ENCODE data around the gene FRK.
"Not testable (repeated sequence)": the region's sequence is repeated elsewhere in the genome, so short reads cannot be mapped to it uniquely, and the experiment has no call there.

The FRK gene

DNA sequence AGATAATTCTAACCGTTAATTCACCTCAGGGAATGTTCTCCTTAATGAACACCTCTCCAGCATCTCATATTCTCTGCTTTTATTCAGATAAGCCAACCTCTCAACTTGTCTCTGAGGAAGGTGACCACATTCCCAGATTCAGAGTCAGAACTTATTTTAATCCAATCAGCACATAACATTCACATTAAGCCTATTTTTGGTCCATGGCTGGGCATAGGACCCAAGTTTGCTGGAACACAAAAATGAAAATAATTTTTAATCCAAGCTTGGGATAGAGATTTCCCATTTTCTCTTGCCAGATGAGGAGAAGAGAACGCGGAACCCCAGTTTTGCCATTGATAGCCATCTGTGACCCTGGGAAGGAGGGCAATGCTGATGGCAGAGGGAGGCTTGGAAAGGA is 126.5 kb downstream of the FRK start:
- no peak for DNase-seq

DNA sequence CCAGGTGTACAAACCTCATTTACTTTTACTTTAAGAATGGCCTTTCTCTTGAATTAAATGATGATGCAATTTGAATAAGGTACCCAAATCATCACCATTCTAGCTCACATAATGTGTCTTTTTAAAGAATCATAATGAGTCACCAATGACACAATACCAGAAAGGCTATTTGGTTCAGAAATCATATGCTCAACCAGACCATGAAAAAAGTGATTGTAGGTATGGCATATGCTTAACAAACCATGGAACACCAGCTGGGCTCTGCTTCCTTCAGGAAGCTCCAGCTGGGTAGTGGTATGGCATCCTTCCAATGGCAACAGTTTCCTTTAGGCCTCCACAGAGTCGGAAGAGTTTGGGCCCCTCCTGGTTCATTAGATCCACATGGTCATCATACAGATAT is 128.2 kb downstream of the FRK start:
- no peak for DNase-seq

DNA sequence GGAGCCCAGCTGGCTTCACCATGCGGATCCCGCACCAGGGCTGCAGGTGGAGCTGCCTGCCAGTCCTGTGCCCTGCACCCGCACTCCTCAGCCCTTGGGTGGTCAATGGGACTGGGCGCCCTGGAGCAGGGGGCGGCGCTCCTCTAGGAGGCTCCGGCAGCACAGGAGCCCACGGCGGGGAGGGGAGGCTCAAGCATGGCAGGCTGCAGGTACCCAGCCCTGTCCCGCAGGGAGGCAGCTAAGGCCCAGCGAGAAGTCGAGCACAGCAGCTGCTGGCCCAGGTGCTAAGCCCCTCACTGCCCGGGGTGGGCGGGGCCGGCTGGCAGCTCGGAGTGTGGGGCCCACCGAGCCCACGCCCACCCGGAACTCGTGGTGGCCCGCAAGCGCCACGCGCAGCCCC is 132.7 kb downstream of the FRK start:
- not testable (repeated sequence) for DNase-seq

DNA sequence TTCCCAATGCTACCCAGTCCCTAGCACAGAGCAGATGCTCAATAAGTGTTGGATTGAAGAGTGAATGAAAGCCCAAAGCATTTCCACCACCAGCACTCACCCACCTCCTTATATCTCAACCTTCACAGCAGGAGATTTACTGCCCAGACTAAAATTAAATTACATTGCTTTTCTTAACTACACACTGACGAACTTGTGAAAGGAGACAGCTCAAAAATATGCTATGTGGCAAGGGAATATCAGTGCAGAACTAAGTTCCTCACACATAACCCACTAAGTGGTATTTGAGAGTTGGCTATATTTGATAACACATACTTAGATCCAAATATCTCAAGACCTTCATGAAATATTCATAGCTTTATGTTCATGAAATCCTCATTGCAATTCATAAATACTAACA is 137.7 kb downstream of the FRK start:
- no peak for DNase-seq

DNA sequence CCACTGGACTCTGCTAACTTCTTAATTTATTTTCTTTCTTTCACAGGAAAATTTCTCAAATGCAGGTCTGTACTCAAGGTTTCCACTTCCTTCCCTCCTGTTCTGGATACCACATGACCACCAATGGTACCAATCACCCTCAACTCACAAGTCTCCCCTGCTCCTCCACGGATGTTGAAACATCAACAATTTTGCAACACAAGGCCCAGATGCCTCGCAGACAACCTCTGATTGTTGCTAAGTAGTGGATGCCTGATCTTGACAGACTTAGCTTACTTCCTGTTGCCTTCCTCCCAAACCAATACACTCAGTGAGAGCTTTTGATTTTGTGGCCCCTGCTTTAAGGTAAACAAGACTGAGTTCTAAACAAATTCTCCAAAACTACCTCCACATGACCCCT is 146.6 kb downstream of the FRK start:
- DNase-seq = no peak

DNA sequence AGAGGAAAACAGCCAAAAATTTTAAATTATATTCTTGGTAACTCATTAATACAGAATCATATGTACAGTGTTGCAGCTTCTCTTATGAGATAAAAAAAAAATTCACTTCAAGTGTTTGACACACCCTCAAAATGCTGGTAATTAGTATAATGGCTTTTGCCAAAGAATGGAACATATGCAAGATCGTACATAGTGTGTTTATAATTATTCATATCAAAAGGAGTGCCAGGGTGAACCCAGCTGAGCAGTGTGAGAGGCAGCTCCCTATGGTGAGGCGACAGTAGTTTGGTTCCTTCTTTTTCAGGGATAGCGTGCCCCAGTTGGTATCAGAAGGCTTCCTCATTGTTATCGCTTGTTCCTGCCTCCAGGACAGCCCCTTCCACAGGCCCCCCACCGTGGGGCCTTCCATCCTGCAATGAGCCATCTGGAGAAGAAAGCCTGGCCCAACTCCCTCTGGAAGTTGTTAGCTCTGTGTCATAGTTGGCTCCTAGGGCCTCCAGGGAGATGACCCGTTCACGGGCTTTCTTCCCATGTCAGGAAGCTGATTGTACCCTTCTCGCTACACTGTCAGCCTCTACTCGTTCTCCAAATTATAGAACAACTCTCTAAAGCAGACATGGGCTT is 150.7 kb downstream of the FRK start:
- DNase-seq = no peak

DNA sequence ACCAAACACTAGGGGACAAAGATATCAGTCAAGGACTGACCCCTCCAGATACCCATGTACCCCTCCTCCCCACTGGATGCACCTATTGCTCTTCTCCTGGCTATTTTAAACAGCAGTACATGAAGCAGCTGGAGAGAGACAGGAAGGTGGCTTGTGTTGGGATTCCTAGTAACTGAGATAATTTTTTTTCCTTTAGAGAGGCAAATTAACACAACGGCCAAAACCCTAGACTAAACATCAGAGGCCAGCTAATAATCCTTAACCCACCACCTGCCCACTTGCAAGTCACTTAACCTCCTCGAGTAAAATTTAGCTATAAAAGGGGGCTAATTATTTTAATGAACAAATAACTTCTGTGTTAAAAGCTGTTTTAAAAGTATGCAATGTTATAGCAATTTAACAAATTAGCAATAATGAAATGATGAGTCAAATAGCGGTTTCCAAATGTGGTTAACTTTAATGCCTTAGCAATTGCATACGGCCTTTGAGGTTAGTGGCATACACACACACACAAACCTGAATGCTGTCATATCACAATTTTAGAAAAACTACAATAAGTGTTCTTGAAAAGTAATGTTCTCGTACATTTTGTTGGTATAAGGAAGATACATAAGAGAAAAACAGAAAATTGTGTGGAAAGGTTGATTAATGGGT is 151.7 kb downstream of the FRK start:
- DNase-seq = no peak

DNA sequence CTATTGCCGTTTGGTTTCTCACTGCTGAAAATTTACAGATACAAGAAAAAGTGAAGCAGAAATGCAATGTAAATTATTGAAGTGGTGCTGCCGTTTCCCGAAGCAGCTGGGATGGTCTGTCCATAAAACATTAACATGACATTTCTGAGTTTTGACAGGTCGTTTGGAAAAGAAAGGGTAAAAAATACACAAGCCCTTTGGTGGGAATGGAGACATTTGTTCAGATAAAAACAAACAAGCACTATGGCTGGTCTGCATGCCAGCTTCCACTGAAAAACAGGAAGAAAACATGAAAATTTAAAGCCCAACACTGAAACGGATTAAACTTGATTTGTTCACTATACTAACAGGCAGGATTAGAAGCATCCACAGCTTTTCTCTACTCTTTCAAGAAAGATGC is 155.2 kb downstream of the FRK start:
- no peak for DNase-seq

DNA sequence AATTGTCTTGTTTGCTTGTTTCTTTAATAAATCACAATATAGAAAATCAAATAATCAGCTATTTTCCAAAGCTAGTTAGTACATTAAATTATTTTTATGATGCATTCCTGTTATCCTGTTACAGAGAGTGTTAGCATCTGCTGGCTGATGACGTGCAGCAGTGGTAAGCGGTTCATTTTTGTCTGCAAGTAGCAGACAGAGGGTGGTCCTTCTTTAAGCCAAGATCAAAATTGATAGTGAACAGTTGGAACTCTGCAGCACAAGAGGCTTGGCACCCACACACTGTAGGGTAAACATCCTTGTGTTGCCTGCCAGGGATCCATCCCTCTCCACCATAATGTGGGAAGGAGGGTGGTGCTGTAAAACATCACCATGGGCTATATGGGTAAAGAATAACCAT is 158.3 kb downstream of the FRK start:
- no peak for DNase-seq

DNA sequence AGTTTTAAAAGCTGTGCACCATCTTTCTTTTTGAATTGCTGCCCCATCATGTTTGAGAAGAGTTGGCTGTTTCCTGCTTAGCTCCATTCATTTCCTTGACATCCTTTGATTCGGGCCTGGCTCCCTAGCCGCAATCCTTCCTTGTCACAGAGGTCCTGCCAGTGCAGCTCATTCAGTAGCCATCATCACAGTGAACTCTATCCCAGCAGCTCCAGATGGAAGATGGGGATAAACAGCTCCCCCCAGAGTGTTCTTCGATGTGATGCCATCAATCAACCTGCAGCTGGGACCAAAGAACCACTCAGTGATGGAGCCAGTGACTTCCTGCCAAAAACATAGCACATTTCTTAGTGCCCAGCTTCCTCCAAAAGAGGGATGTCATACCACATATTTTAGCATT is 158.8 kb downstream of the FRK start:
- no peak for DNase-seq

DNA sequence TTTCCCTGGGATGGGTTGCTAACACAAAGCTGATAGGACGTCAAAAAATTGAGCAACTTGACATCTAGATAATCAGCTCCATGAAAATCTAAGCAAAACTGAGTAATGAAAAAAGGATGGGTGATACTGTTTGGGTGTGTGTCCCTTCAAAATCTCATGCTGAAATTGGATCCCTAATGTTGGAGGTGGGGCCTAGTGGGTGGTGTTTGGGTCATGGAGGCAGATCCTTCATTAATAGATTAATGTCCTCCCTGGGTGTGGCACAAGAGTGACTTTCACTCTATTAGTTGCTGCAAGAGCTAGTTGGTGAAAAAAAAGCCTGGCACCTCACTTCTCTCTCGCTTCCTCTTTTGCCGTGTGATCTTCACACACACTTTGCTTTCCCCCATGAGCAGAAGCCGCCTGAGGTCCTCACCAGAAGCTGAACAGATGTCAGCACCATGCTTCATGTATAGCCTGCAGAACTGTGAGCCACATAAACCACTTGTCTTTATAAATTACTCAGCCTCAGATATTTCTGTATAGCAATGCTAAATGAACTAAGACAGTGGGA is 160.9 kb downstream of the FRK start:
- no peak for DNase-seq

DNA sequence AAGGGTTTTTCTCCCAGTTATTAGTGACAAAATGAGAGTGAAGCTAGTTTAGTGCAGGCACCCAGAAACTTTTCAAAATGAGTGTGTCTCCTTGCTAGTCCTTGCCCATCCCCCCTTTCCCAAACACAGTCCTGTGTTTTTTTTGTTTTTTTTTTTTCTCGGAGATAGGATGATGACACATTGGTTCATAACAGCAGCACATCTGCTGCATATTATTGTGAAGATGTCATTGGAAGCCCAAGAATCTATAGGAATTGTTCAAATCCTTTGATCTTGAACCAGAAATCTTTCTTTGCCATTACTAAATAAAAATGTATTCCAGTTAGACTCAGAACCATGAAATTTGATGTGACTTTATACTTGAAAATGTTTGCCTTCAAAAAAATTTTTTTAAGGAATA is 162.4 kb downstream of the FRK start:
- DNase-seq = no peak

DNA sequence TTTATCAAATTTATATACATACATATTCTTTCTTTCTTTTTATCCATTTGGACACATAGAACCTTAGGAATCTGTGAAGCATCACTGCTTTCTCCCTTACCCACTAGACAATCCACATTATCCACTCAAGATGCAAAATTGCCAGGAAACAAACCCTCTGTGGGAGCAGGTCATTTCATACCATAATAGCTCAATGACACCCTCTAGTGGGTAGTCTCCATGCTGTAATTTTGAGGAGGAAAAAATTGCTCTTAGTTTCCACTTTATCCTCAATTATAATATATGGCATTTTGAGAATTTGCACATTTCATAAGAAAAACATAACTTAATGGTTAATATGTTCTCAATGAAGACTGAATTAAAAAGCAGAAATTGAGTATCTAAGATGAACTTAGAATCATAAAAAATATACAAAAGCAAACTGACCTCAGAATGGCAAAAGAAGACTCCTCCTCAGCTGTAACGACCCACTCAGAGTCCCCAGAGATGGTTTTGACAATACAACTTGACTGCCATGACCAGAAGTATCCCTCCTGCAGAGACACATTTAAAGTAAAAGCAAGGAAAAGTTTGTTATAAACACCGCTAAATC is 164.1 kb downstream of the FRK start:
- DNase-seq = peak; percentile 2 to 37

DNA sequence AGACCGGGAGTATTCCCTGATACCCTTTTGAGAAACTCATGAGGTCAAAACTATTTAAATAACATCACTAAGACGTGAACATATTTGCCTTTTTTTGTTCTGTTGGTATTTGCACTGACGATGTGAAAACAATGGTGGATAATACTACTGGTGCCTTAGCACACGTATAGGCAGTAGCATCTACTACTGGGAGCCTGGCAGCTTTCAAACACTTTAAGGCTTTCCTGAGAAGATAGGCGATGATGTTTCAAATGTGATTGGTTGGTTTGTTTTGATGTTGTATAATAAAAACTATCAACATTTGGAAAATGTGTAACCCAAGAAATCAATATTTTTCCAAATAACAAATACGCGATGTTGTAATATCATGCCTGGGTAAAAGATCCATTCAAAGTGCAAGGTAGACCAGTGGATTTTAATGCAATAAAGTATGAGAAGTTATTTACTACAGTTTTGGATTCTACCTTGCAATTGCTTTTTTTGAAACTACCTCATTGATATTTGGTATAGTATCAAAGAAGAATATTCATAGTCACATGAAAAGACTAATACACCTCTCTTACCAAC is 166.2 kb downstream of the FRK start:
- DNase-seq = no peak

DNA sequence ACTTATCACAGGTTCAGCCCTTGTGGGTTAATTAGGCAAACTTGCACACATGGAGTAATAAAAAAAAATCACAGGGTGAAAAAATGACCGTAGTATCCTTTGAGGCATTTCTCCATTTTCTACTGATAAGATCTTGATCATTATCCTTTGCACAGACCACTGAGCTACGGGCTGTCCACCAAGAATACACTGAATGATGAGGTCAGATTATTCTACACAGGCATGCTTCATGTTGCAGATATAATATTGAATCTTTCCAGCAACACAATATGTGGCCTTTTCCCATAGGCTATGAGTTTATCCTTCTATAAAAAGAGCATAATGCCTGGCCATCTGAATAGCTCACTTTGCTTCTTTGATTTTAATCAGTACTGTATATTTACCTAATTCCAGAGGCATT is 168.9 kb downstream of the FRK start:
- no peak for DNase-seq

DNA sequence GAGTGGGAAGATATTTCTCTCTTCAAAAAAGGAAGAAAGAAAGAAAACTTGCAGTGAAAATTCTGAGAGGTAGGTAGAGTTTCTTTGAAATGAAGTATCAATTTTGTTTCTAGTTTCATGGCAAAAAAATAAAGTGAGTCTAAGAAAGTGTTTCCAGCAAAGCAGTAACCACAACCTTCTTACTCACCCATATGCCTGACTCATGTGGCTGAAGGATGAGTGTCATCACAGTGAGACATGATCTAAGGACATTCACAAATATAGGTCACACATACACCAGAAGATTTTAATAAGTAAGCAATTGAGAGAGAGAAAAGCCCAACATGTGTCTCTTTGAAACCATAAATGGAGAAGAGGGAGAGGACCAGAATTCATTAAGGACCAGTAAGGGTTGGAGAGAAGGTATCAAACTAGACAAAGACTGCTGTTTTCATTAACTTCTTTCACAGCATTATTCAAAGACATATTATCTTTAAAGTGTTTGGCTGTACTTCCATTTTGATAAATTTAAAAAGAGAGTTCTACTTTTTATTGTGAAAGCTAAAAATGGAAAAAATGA is 169.5 kb downstream of the FRK start:
- DNase-seq = no peak

DNA sequence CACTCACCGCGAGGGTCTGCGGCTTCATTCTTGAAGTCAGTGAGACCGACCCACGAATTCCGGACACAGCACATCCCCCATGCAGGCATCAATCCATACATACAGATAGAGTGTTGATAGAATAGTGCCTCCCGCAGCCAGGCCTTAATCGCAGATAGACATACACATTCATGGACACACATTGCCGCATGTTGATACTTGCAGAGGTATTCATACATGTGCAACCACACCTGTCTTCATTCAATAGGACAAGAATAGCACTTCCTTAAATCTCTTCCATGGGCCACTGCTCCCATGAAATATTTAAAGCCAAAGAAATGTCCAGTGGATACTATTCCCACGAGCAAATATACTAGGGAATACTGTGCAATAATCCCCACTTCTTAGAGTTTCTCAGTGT is 170.5 kb downstream of the FRK start:
- no peak for DNase-seq

DNA sequence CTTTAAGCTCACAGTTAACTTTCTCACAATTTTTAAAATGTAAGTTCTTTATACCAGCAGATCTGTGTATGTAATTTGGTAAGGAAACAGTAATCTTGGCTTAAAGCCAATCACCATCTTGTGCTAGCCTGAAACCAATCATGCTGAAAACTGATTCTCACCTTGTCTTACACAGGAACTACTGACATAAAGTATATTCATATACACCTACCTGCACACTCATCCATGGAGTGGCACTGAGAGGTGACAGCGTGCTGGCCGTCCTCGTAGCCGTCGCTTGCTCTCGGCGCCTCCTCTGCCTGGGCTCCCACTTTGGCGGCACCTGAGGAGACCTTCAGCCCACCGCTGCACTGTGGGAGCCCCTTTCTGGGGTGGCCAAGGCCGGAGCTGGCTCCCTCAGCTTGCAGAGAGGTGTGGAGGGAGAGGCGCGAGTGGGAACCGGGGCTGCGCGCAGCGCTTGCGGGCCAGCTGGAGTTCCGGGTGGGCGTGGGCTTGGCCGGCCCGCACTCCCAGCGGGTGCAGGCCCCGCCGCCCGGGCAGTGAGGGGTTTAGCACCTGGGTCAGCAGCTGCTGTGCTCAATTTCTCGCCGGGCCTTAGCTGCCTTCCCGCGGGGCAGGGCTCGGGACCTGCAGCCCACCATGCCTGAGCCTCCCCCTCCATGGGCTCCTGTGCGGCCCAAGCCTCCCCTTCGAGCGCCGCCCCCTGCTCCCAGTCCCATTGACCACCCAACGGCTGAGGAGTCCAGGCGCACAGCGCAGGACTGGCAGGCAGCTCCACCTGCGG is 171.8 kb downstream of the FRK start:
- DNase-seq = not testable (repeated sequence)

DNA sequence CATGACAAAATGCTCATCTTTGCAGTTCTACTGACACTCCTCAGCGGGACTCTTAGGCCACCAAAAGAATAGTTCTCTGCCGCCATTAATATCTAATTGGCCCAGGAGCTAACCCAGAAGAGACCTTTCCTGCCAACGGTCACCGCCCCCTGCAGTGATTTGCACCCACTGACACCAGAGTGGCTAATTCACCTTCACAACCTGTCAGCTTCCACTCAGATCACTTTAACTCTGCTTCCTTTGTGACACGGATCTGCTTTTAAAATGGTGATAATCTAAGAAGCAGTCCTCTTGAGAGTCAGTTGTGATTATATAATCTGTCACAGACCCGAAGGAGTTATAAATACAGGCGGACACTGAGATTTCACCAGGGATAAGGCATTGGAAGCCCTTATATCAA is 172.8 kb downstream of the FRK start:
- DNase-seq = no peak

DNA sequence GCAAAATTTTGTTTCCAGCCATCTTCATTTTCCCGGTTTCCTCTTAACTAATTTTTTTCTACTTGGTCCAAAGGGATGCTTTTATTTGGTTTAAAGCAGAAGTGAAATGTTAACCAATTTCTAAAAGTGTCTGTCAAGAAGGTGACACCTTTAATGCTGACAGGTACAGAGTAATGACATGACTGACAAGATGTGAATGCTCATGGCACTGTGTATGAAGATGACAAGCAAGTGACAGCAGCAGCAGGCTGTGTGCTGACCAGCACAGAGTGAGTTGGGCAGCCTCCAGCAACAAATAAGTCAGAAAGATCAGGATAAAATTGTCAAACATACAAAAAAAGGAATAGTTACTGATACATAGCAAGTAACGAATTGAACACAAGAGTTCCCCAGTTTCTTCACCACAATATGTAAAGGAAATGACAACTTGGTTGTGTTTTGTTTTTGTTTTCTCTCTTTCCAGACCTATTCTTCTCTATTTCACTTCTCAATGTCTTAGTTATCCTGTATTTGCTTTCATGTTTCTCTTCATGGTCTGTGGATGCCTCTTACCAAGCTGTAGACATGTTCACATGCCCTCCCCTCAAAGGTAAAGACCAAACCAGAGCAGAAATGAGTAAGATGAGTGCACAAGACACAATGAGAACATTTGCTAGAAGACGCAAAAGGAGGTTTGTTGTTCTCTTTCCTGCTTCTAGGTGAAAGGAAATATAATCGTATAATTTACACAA is 174.9 kb downstream of the FRK start:
- DNase-seq = no peak

DNA sequence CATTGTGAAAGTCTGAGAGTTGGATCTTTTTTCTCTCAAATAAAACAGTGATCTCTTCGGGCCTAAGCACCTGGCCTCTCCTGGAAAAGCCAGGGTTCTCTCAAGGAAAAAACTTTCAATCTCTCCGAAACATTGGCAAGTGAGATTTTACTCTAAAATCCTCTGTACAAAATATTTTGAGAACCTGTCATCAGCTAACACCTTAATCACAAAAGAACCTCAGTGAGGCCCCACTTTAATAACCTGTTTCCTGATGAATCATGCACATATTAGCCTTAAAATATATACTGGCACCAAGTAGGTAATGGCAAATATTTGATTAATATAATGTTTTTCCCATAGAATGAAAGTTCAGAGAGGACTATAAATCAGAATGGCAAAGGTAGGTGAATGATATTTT is 177.9 kb downstream of the FRK start:
- no peak for DNase-seq

DNA sequence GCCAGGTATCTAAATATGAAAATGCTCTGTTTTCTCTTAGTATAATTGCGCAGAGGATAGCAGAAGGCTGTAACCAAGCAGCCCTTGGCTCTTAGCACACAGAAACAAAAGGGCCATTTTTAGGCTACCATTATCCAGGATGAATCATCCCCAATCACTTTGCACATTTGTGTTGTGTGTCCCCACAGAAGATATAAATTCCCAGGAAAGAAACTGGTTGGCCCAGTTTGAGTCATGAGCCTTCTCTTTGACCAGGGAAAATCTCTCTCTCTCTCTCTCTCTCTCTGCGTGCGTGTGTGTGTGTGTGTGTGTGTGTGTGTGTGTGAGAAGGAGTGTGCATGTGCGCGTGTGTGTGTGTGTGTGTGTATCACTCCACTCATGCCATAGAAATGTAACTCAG is 178.5 kb downstream of the FRK start:
- DNase-seq = no peak
